Body of pancreas (tissue), 4 donors: Measurements from ENCODE around the gene CCDC85C.

Source experiments
- POLR2A ChIP-seq, 3 donors: fragments of 450-650 bp; IDR thresholded peaks; one replicate each; pipeline ENCODE4 v1.6.1; 2016; ENCODE audit warnings: antibody characterized with exemption in 3 of 3, mild to moderate bottlenecking in 2 of 3
- TF ChIP-seq, protein P1 (sequence below), 7 experiments: fragments of 450-650 bp in 4 of 7; fragments of 200-600 bp in 3 of 7; sonication (generic) in 3 of 7; IDR thresholded peaks; one replicate each; pipeline ENCODE4 v1.5.1; 2016 to 2019; ENCODE audit warnings: antibody characterized with exemption in 7 of 7

- TF ChIP-seq, protein P1, sequence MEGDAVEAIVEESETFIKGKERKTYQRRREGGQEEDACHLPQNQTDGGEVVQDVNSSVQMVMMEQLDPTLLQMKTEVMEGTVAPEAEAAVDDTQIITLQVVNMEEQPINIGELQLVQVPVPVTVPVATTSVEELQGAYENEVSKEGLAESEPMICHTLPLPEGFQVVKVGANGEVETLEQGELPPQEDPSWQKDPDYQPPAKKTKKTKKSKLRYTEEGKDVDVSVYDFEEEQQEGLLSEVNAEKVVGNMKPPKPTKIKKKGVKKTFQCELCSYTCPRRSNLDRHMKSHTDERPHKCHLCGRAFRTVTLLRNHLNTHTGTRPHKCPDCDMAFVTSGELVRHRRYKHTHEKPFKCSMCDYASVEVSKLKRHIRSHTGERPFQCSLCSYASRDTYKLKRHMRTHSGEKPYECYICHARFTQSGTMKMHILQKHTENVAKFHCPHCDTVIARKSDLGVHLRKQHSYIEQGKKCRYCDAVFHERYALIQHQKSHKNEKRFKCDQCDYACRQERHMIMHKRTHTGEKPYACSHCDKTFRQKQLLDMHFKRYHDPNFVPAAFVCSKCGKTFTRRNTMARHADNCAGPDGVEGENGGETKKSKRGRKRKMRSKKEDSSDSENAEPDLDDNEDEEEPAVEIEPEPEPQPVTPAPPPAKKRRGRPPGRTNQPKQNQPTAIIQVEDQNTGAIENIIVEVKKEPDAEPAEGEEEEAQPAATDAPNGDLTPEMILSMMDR (IDR thresholded peaks at IDR 0.05): peak in 1 of 7 experiments; percentile 2
- TF ChIP-seq POLR2A (IDR thresholded peaks at IDR 0.05): no peak
Measured at GRCh38 chr14:99479160-99479905, 124.7 kb downstream of the CCDC85C start.
